Measurements from ENCODE around the gene SLC4A8. TPM values are rescaled to one million over a fixed set of nuclear protein-coding genes. Genes with fewer than 3 reads are reported as not detected.

The SLC4A8 gene
- total and polyA plus RNA-seq, 9 of the 15 experiments (the other 6 are each of a cell fraction or from before 2014, with no cell fraction given): 0.04 to 1.5 (median 0.12) TPM; not detected in 2

- TF ChIP-seq MGA (IDR thresholded peaks at IDR 0.05) (no peak), CEBPZ (IDR thresholded peaks at IDR 0.05; ENCODE audit: borderline replicate concordance, low read depth, low read length) (no peak), ERF (CRISPR knock-in tag; IDR thresholded peaks at IDR 0.05) (no peak), NFRKB (IDR thresholded peaks at IDR 0.05; ENCODE audit: low read depth) (no peak), MTA3 (IDR thresholded peaks at IDR 0.05; ENCODE audit: borderline replicate concordance) (no peak), ZC3H4 (CRISPR knock-in tag; IDR thresholded peaks at IDR 0.05; ENCODE audit: borderline replicate concordance) (no peak), ZNF175 (CRISPR knock-in tag; IDR thresholded peaks at IDR 0.05; ENCODE audit: low read depth) (no peak)
These were observed 25.1 kb downstream of the SLC4A8 start (continued) for GRCh38 chr12:51449580-51450246.

Measured in K562 (cell line).